ENCODE results near the gene PHTF2.

DNA sequence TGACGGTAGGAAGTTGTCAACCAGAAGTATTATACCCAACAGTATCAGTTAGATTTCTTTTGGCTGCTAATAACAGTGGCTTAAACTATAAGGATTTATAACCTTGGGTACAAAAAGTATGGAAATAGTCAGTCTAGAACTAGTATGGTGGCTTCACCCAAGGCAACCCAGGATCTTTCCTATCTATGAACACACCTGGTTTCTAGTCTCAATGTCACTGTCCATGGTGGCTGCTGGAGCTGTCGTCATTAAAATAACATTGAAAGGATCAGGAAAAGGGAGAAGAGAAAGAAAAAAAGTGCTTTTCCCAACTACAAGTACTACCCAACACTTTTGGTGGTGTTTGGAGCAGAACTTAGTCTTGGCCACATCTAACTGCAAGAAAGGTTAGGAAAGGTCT lies 27.7 kb downstream of the PHTF2 start:
- no peak for TF ChIP-seq CTCF (IDR thresholded peaks at IDR 0.05)
- no peak for TF ChIP-seq POLR2A (IDR thresholded peaks at IDR 0.05)
